Keratinocyte (primary cell): ENCODE measurements around the gene C2orf92. TPM values are rescaled to one million over a fixed set of nuclear protein-coding genes. Genes with fewer than 3 reads are reported as not detected.
A peak's percentile ranks its signal among the peaks of the same experiment; 100 is the strongest.

Experiments used
- DNase-seq: peaks from one replicate; pipeline ENCODE4 v3.0.0-alpha.2; 2011; ENCODE audit warnings: low read depth, missing footprints, low spot score
- FAIRE-seq: peaks from 2 replicates; lab custom pipeline; 2011; peaks lifted over from hg19 to GRCh38; lab: Jason Lieb, UNC
- H2AFZ ChIP-seq: 2 replicates; pipeline ENCODE4 v1.6.0; 2012; ENCODE audit warnings: low read length, control low read depth, inconsistent platforms; ENCODE audit not compliant: control insufficient read depth
- H3K27ac ChIP-seq: 2 replicates; pipeline ENCODE4 v1.5.1; 2011; ENCODE audit warnings: low read length; ENCODE audit not compliant: control insufficient read depth, insufficient read depth
- H3K27me3 ChIP-seq: 3 replicates; pipeline ENCODE4 v1.6.0; 2011; ENCODE audit warnings: low read length; ENCODE audit not compliant: control insufficient read depth, insufficient read depth; ENCODE audit errors: extremely low read depth
- H3K36me3 ChIP-seq, 2 experiments: 2 replicates in 1 of 2; 3 replicates in 1 of 2; pipeline ENCODE4 v1.5.1; 2011; ENCODE audit warnings: low read length in 2 of 2, mild to moderate bottlenecking in 1 of 2; ENCODE audit not compliant: control insufficient read depth in 2 of 2, insufficient read depth in 2 of 2; ENCODE audit errors: extremely low read depth in 1 of 2
- H3K4me1 ChIP-seq: 3 replicates; pipeline ENCODE4 v1.5.1; 2011; ENCODE audit warnings: low read length; ENCODE audit not compliant: control insufficient read depth, insufficient read depth; ENCODE audit errors: extremely low read depth
- H3K4me2 ChIP-seq: 3 replicates; pipeline ENCODE4 v1.6.0; 2011; ENCODE audit warnings: low read depth, low read length; ENCODE audit not compliant: control insufficient read depth, insufficient read depth; ENCODE audit errors: extremely low read depth
- H3K4me3 ChIP-seq, 3 experiments: fragments of 200-600 bp in 1 of 3; sonication (generic) in 1 of 3; 2 replicates in 2 of 3; 3 replicates in 1 of 3; pipeline ENCODE4 v1.5.1; 2011 to 2016; ENCODE audit warnings: low read length in 3 of 3, mild to moderate bottlenecking in 3 of 3, control low read depth in 2 of 3, inconsistent platforms in 1 of 3, low read depth in 1 of 3, mixed read lengths in 1 of 3, mixed run types in 1 of 3, moderate library complexity in 1 of 3; ENCODE audit not compliant: control insufficient read depth in 2 of 3, insufficient read depth in 2 of 3; ENCODE audit errors: extremely low read depth in 1 of 3
- H3K79me2 ChIP-seq: 2 replicates; pipeline ENCODE4 v1.6.0; 2012; ENCODE audit warnings: low read length; ENCODE audit not compliant: control insufficient read depth, insufficient read depth
- H3K9ac ChIP-seq: 3 replicates; pipeline ENCODE4 v1.6.0; 2011; ENCODE audit warnings: low read length; ENCODE audit not compliant: control insufficient read depth, insufficient read depth; ENCODE audit errors: extremely low read depth
- H3K9me1 ChIP-seq: 3 replicates; pipeline ENCODE4 v1.6.0; 2011; ENCODE audit warnings: low read length; ENCODE audit not compliant: control insufficient read depth, insufficient read depth; ENCODE audit errors: extremely low read depth
- H3K9me3 ChIP-seq: 2 replicates; pipeline ENCODE4 v1.5.1; 2012; ENCODE audit warnings: low read depth, low read length; ENCODE audit not compliant: control insufficient read depth
- H4K20me1 ChIP-seq: 3 replicates; pipeline ENCODE4 v1.6.0; 2011; ENCODE audit warnings: low read length; ENCODE audit not compliant: control insufficient read depth, insufficient read depth; ENCODE audit errors: extremely low read depth
- CTCF ChIP-seq, 3 experiments: IDR thresholded peaks in 1 of 3; conservative IDR thresholded peaks in 1 of 3; optimal IDR thresholded peaks in 1 of 3; 2 replicates in 2 of 3; 3 replicates in 1 of 3; pipeline versions ENCODE3 to v1.5.1; 2011; ENCODE audit warnings: low read length in 3 of 3, mild to moderate bottlenecking in 3 of 3, moderate library complexity in 2 of 3, control low read depth in 1 of 3, inconsistent platforms in 1 of 3; ENCODE audit not compliant: insufficient read depth in 2 of 3; ENCODE audit errors: extremely low read depth in 1 of 3
- EZH2 ChIP-seq: IDR thresholded peaks from one replicate; pipeline ENCODE4 v1.6.1; 2012; ENCODE audit warnings: inconsistent platforms, mild to moderate bottlenecking, low read length, moderate library complexity
- dilution Hi-C: fragments of 300-500 bp; cut with MboI; formaldehyde crosslinking; loops from one replicate; pipeline ENCODE4 v1.7.0; 2020; ENCODE audit warnings: low sequenced_read_pairs; ENCODE audit not compliant: extremely low pct_ligation_motif_present
- polyA plus RNA-seq, 5 experiments: library from polyadenylated mRNA; depleted of rRNA in 3 of 5; stranded (reverse) in 3 of 5; stranded (forward) in 1 of 5; unstranded in 1 of 5; fragments of >200 nt; gene quantifications; 1 replicate in 1 of 5; 2 replicates in 3 of 5; 3 replicates in 1 of 5; pipeline versions ENCODE4 v1.2.1 to v1.2.3, GENCODE V29; 2011 to 2012; ENCODE audit warnings: missing spikeins in 2 of 5, low read depth in 1 of 5, low replicate concordance in 1 of 5

C2orf92 gene
- polyA plus RNA-seq, 1 donor (not counting 4 experiments of a cell fraction or from before 2014, with no cell fraction given): 1.6 TPM

DNA sequence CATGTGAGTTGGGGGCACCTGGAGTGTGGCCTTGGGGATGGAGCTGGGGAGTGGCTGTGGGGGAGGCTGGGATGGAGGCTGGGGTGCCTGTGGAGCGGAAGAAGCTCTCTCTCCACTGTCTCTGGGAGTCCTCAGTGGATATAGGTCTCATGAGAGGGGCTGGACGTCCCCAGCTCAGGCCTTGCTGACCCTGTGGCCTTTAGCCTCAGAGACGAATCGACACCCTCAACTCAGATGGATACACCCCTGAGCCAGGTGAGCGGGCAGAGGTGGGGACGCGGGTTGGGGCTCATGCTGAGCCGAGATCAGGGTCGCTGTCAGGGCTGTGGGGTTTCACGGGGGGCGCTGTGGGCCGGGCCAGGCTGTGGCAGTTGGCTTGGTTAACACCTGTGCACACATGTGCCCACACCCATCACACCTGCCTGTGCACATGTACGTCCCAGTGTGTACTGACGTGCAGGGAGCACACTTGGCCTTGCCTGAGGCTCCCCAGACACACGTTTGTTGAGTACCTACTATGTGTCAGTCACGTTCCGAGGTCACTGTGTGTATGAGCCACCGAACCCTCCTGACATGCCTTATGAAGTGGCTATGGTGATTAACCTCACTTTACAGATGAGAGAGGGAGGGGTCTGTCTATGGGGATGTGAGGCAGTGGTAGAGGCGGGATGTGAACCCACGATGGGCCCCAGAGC, 64.0 kb downstream of the C2orf92 start:
- H3K4me2 ChIP-seq: no peak overlapping the region
- H3K4me3 ChIP-seq: no peak overlapping the region
- no peak overlapping the region for H3K27ac ChIP-seq
- FAIRE-seq (no peak), DNase-seq (no peak)
- H3K9me3 ChIP-seq: peaks cover 3% of the 10 kb centered on the region
- H3K4me1 ChIP-seq: peaks cover 4% of the 10 kb centered on the region
- no peaks in the 10 kb centered on the region for H3K9me1 ChIP-seq
- no peaks in the 10 kb centered on the region for H3K27me3 ChIP-seq
- TF ChIP-seq EZH2 (no peak), CTCF (optimal IDR thresholded peaks at IDR 0.05 in 1 of 3, IDR thresholded peaks at IDR 0.05 in 1 of 3, conservative IDR thresholded peaks at IDR 0.05 in 1 of 3; ENCODE audit: extremely low read depth in 1 of 3, insufficient read depth in 2 of 3, low read length in 3 of 3) (no peak)
- no peaks in the 10 kb centered on the region for H4K20me1 ChIP-seq
- dilution Hi-C loops: no loop called here
- no peaks in the 10 kb centered on the region for H3K79me2 ChIP-seq
- H3K36me3 ChIP-seq: no peaks in the 10 kb centered on the region
- H3K9ac ChIP-seq: no peak overlapping the region
- H2AFZ ChIP-seq: no peak overlapping the region

GRCh38 chr2:97734061-97735051, 64.8 kb downstream of the C2orf92 start:
- dilution Hi-C loops: no loop called here
- no peaks in the 10 kb centered on the region for H3K27me3 ChIP-seq
- peaks cover 4% of the 10 kb centered on the region for H3K4me1 ChIP-seq
- H2AFZ ChIP-seq: peak overlapping the region; percentile 76
- H3K36me3 ChIP-seq: no peaks in the 10 kb centered on the region
- DNase-seq (no peak), FAIRE-seq (no peak)
- H4K20me1 ChIP-seq: no peaks in the 10 kb centered on the region
- TF ChIP-seq EZH2: no peak
- no peak for TF ChIP-seq CTCF (optimal IDR thresholded peaks at IDR 0.05 in 1 of 3, IDR thresholded peaks at IDR 0.05 in 1 of 3, conservative IDR thresholded peaks at IDR 0.05 in 1 of 3; ENCODE audit: extremely low read depth in 1 of 3, insufficient read depth in 2 of 3, low read length in 3 of 3)
- no peak overlapping the region for H3K27ac ChIP-seq
- H3K9ac ChIP-seq: peak overlapping the region; percentile 37
- H3K9me1 ChIP-seq: no peaks in the 10 kb centered on the region
- peak overlapping the region; percentile 64 for H3K4me2 ChIP-seq
- no peaks in the 10 kb centered on the region for H3K79me2 ChIP-seq
- H3K9me3 ChIP-seq: peaks cover 3% of the 10 kb centered on the region
- H3K4me3 ChIP-seq: peak overlapping the region in 2 of 3 experiments; percentile 32 to 57
